GM12865 (cell line): Measurements from ENCODE around the gene ASNS.
"Not testable (repeated sequence)": the region's sequence is repeated elsewhere in the genome, so short reads cannot be mapped to it uniquely, and the experiment has no call there.

Experiments
- DNase-seq: peaks from one replicate; pipeline ENCODE4 v3.0.0; 2010; ENCODE audit warnings: low read depth
- H3K4me3 ChIP-seq: 2 replicates; pipeline ENCODE4 v1.5.1; 2011; ENCODE audit warnings: mild to moderate bottlenecking, low read depth, low read length, control low read depth
- CTCF ChIP-seq: IDR thresholded peaks from 2 replicates; pipeline ENCODE4 v1.5.1; 2011; ENCODE audit warnings: low read length, control low read depth, low read depth, inconsistent platforms; ENCODE audit not compliant: insufficient read depth; ENCODE audit errors: missing control alignments

ASNS gene

GRCh38 chr7:97872025-97872669, at the start of gene ASNS:
Gene ASNS, minus strand, starts transcription at chr7:97872408. Its CDS starts 3,252 bp downstream, at chr7:97869156.
- peak within 1 kb of the TSS; percentile 57 for H3K4me3 ChIP-seq

GRCh38 chr7:97921254-97921653, 49.0 kb upstream of the ASNS start:
- DNase-seq, H3K4me3 ChIP-seq: not testable (repeated sequence)

More at GRCh38 chr7:97872025-97872669, at the start of gene ASNS:
- TF ChIP-seq CTCF, result no peak
- DNase-seq, result peak; percentile 95

- DNase-seq, result peak; percentile 27
- H3K4me3 ChIP-seq, result not testable (repeated sequence)
These were observed 43.1 kb upstream of the ASNS start for GRCh38 chr7:97915267-97915666.

- H3K4me3 ChIP-seq, DNase-seq: not testable (repeated sequence)
These were observed 40.1 kb upstream of the ASNS start for GRCh38 chr7:97912294-97912693.

- not testable (repeated sequence) for DNase-seq
These were observed 24.7 kb upstream of the ASNS start for GRCh38 chr7:97896893-97897292.

GRCh38 chr7:97891721-97892120, 19.5 kb upstream of the ASNS start:
- H3K4me3 ChIP-seq, DNase-seq: not testable (repeated sequence)

More at GRCh38 chr7:97896893-97897292, 24.7 kb upstream of the ASNS start:
- not testable (repeated sequence) for H3K4me3 ChIP-seq

GRCh38 chr7:97879527-97879926, 7.3 kb upstream of the ASNS start:
- DNase-seq, H3K4me3 ChIP-seq: not testable (repeated sequence)

- not testable (repeated sequence) for DNase-seq, H3K4me3 ChIP-seq
These were observed 2.7 kb upstream of the ASNS start for GRCh38 chr7:97874894-97875293.

- no peak overlapping the region for H3K4me3 ChIP-seq
- no peak for DNase-seq
- TF ChIP-seq CTCF, result no peak
These were observed 1.4 kb upstream of the ASNS start for GRCh38 chr7:97873606-97874005.

- TF ChIP-seq CTCF, result no peak
- no peak for DNase-seq
These were observed 566 bp downstream of the ASNS start for GRCh38 chr7:97871659-97872024.

GRCh38 chr7:97868788-97869187, 3.4 kb downstream of the ASNS start:
- H3K4me3 ChIP-seq, result no peak overlapping the region
- TF ChIP-seq CTCF, result no peak
- DNase-seq, result no peak

More at GRCh38 chr7:97871659-97872024, 566 bp downstream of the ASNS start:
- peak overlapping the region; percentile 57 for H3K4me3 ChIP-seq
